GM23338 (cell line): Measurements from ENCODE around the gene AFAP1. TPM values are rescaled to one million over a fixed set of nuclear protein-coding genes. Genes with fewer than 3 reads are reported as not detected.

Source experiments
- ATAC-seq: fragments of 200-7000 bp; cut with Tn5 transposase; 3 replicates; pipeline ENCODE4 v1.9.1; 2020
- DNase-seq: peaks from one replicate; pipeline ENCODE4 v3.0.0-alpha.2; 2015; ENCODE audit warnings: low spot score
- H2AFZ ChIP-seq: fragments of 200-600 bp; sonication (generic); 2 replicates; pipeline ENCODE4 v1.8.0; 2016; ENCODE audit warnings: antibody characterized with exemption, mild to moderate bottlenecking, moderate library complexity
- H3F3A ChIP-seq: fragments of 200-600 bp; sonication (generic); replicated peaks from 2 replicates; pipeline ENCODE4 v1.8.0; 2017; ENCODE audit warnings: antibody characterized with exemption, mixed run types, low read depth
- H3K27ac ChIP-seq: fragments of 200-600 bp; sonication (generic); 2 replicates; pipeline ENCODE4 v1.6.1; 2016; ENCODE audit warnings: low read depth
- H3K27me3 ChIP-seq: fragments of 200-600 bp; sonication (generic); 2 replicates; pipeline ENCODE4 v1.8.0; 2016; ENCODE audit warnings: mild to moderate bottlenecking, mixed run types, moderate library complexity; ENCODE audit not compliant: insufficient read depth
- H3K36me3 ChIP-seq: fragments of 200-600 bp; sonication (generic); 2 replicates; pipeline ENCODE4 v1.8.0; 2016; ENCODE audit warnings: mild to moderate bottlenecking; ENCODE audit not compliant: insufficient read depth
- H3K4me1 ChIP-seq: fragments of 200-600 bp; sonication (generic); 2 replicates; pipeline ENCODE4 v1.8.0; 2016; ENCODE audit warnings: mild to moderate bottlenecking, moderate library complexity; ENCODE audit not compliant: insufficient read depth
- H3K4me2 ChIP-seq: fragments of 200-600 bp; sonication (generic); 2 replicates; pipeline ENCODE4 v1.7.1; 2017; ENCODE audit warnings: mixed run types
- H3K4me3 ChIP-seq: fragments of 200-600 bp; sonication (generic); 2 replicates; pipeline ENCODE4 v1.6.1; 2016; ENCODE audit warnings: mixed run types
- H3K79me2 ChIP-seq: fragments of 200-600 bp; sonication (generic); replicated peaks from 2 replicates; pipeline ENCODE4 v1.8.0; 2017; ENCODE audit warnings: mild to moderate bottlenecking; ENCODE audit not compliant: insufficient read depth
- H3K9me2 ChIP-seq: fragments of 200-600 bp; sonication (generic); 2 replicates; pipeline ENCODE4 v1.8.0; 2017; ENCODE audit not compliant: insufficient read depth
- H4K20me1 ChIP-seq: fragments of 200-600 bp; sonication (generic); replicated peaks from 2 replicates; pipeline ENCODE4 v1.8.0; 2017; ENCODE audit warnings: mild to moderate bottlenecking; ENCODE audit not compliant: insufficient read depth
- H3K27ac Mint-ChIP-seq: 2 replicates; pipeline ENCODE4 v1.8.0; 2020; ENCODE audit warnings: inconsistent platforms, mild to moderate bottlenecking, moderate library complexity, mixed read lengths
- H3K27me3 Mint-ChIP-seq: 3 replicates; pipeline ENCODE4 v1.8.0; 2022; ENCODE audit warnings: low read depth, mild to moderate bottlenecking, moderate library complexity, mixed read lengths, inconsistent platforms; ENCODE audit not compliant: insufficient read depth, poor library complexity
- H3K36me3 Mint-ChIP-seq: 3 replicates; pipeline ENCODE4 v1.8.0; 2021; ENCODE audit warnings: low read depth, mild to moderate bottlenecking, inconsistent platforms, moderate library complexity, mixed read lengths
- H3K4me1 Mint-ChIP-seq: 3 replicates; pipeline ENCODE4 v1.8.0; 2020; ENCODE audit warnings: mild to moderate bottlenecking, inconsistent platforms, mixed read lengths
- H3K4me3 Mint-ChIP-seq: 3 replicates; pipeline ENCODE4 v1.8.0; 2021; ENCODE audit warnings: moderate library complexity, mild to moderate bottlenecking, inconsistent platforms, mixed read lengths
- H3K9me3 Mint-ChIP-seq: 3 replicates; pipeline ENCODE4 v1.8.0; 2020; ENCODE audit warnings: moderate library complexity, mild to moderate bottlenecking, inconsistent platforms, mixed read lengths
- EZH2 ChIP-seq: fragments of 200-600 bp; sonication (generic); IDR thresholded peaks from one replicate; pipeline ENCODE4 v1.8.0; 2017; ENCODE audit warnings: antibody characterized with exemption, mild to moderate bottlenecking, low read depth; ENCODE audit not compliant: unreplicated experiment
- JUNB ChIP-seq: IDR thresholded peaks from one replicate; pipeline ENCODE4 v1.6.1; 2016; ENCODE audit warnings: antibody characterized with exemption; ENCODE audit not compliant: unreplicated experiment
- POLR2AphosphoS5 ChIP-seq: IDR thresholded peaks from 2 replicates; pipeline ENCODE4 v1.6.1; 2016; ENCODE audit warnings: antibody characterized with exemption, low read depth
- STAT1 ChIP-seq: IDR thresholded peaks from one replicate; pipeline ENCODE4 v1.6.1; 2016; ENCODE audit warnings: antibody characterized with exemption; ENCODE audit not compliant: unreplicated experiment
- ZNF114 ChIP-seq: fragments of 250-450 bp; sonication (Bioruptor Pico); IDR thresholded peaks from 2 replicates; pipeline ENCODE4 v1.5.0; 2020; ENCODE audit warnings: mild to moderate bottlenecking, moderate library complexity
- polyA plus RNA-seq: library from polyadenylated mRNA; unstranded; fragments of >200 nt; fragmentation: Nextera tagmentation; extraction: Ambion mirVana; gene quantifications from 2 replicates; pipeline ENCODE4 v1.2.1, GENCODE V29; 2016
- total RNA-seq: library from RNA; depleted of rRNA; stranded (reverse); fragments of >200 nt; shearing (Covaris generic); gene quantifications from 2 replicates; pipeline ENCODE4 v1.2.3, GENCODE V29; 2014
- TF ChIP-seq, protein P1 (sequence below): IDR thresholded peaks from one replicate; pipeline ENCODE4 v1.6.1; 2018; ENCODE audit warnings: antibody characterized with exemption; ENCODE audit not compliant: unreplicated experiment
- TF ChIP-seq, protein P2 (sequence below): IDR thresholded peaks from 2 replicates; pipeline ENCODE4 v1.6.1; 2016; ENCODE audit warnings: antibody characterized with exemption

AFAP1 gene
- total and polyA plus RNA-seq, 2 experiments from 2014 or later: 6.5 to 21.5 TPM

DNA sequence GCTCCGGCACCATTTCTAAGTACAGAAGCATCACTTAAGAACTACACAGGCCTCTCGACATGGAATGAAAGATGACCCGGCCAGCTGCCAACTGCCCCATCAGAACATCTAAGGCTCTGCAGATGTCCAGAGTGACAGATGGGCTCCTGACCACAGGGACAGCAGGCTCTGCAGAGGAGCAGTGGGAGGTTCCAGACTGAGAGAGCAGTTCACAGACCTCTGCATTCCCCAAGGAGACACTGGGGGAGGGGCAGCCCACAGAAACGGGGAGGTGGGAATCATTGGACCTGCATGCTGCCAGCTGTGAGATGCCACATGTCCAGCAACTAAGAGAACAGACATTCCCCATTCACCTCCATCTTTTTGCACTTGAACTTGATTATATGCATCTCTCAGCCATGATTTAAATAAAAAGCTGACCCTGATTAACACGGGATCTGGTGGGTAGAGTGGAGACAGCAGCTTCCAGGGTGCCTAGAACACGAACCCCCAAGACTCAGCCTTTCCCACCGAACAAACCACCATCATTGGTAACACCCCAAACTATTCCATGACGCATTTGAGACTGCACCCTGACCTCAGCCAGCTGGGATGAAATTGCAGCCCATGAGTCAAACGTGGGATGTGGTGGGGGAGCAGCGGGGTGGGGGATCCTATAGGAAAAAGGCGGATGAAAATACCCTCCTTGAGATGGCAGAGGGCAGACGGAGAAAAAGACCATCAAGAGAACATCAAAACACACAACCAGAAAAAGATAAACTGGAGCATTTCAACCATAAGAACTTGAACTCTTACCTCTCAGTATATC, 47.2 kb downstream of the AFAP1 start (continued):
- TF ChIP-seq, protein P1, sequence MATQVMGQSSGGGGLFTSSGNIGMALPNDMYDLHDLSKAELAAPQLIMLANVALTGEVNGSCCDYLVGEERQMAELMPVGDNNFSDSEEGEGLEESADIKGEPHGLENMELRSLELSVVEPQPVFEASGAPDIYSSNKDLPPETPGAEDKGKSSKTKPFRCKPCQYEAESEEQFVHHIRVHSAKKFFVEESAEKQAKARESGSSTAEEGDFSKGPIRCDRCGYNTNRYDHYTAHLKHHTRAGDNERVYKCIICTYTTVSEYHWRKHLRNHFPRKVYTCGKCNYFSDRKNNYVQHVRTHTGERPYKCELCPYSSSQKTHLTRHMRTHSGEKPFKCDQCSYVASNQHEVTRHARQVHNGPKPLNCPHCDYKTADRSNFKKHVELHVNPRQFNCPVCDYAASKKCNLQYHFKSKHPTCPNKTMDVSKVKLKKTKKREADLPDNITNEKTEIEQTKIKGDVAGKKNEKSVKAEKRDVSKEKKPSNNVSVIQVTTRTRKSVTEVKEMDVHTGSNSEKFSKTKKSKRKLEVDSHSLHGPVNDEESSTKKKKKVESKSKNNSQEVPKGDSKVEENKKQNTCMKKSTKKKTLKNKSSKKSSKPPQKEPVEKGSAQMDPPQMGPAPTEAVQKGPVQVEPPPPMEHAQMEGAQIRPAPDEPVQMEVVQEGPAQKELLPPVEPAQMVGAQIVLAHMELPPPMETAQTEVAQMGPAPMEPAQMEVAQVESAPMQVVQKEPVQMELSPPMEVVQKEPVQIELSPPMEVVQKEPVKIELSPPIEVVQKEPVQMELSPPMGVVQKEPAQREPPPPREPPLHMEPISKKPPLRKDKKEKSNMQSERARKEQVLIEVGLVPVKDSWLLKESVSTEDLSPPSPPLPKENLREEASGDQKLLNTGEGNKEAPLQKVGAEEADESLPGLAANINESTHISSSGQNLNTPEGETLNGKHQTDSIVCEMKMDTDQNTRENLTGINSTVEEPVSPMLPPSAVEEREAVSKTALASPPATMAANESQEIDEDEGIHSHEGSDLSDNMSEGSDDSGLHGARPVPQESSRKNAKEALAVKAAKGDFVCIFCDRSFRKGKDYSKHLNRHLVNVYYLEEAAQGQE: no peak

DNA sequence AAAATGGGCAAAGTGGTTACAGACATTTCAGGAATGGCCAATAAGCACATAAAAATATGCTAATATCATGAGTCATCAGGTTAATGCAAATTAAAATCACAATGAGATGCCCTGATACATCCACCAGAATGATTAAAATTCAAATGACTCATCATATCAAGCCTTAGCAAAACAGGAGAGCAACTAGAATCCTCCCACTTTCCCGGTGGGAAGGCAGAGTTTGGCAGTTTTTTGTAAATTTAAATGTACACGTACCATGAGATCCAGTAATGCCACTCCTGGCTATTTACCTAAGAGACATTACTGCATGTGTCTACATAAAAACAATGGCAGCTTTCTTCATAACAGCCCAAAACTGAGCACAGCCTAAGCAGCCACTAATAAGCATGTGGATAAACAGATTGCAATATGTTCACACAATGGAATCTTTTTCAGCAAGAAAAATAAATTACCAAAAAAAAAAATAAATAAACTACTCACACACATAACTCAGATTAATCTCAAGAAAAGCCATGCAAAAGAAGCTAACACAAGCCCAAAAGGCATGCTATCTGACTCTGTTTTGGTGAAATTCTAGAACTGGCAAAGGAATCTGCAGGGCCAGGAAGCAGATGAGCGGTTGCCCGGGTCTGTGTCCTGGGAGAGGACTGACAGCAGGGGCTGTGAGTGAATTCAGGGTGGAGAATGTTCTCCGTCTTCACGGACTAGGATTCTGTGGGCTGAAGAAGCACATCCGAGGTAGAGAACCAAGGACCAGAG, 48.8 kb downstream of the AFAP1 start:
- TF ChIP-seq STAT1 (no peak), ZNF114 (CRISPR knock-in tag) (no peak), JUNB (no peak), EZH2 (no peak), POLR2AphosphoS5 (no peak)
- TF ChIP-seq, protein P2, sequence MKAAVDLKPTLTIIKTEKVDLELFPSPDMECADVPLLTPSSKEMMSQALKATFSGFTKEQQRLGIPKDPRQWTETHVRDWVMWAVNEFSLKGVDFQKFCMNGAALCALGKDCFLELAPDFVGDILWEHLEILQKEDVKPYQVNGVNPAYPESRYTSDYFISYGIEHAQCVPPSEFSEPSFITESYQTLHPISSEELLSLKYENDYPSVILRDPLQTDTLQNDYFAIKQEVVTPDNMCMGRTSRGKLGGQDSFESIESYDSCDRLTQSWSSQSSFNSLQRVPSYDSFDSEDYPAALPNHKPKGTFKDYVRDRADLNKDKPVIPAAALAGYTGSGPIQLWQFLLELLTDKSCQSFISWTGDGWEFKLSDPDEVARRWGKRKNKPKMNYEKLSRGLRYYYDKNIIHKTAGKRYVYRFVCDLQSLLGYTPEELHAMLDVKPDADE: no peak
- TF ChIP-seq, protein P1: no peak
- H3K9me3 Mint-ChIP-seq: peaks cover 11% of the 10 kb centered on the region

More for the DNA sequence above, 48.8 kb downstream of the AFAP1 start:
- Histone ChIP-seq H3K4me2 (peak overlapping the region; percentile 25; the same call in 1 of the 2 replicates), H3K36me3 (no peaks in the 10 kb centered on the region; the same call in 1 of the 2 replicates), H3K4me3 (no peak overlapping the region), H3F3A (no peaks in the 10 kb centered on the region), H2AFZ (no peak overlapping the region), H3K27ac (peak overlapping the region; percentile 64; the same call in 1 of the 2 replicates), H3K9me2 (no peaks in the 10 kb centered on the region), H3K79me2 (peaks cover 88% of the 10 kb centered on the region), H3K4me1 (peaks cover 46% of the 10 kb centered on the region), H4K20me1 (no peaks in the 10 kb centered on the region), H3K27me3 (no peaks in the 10 kb centered on the region)
- Mint-ChIP-seq H3K27ac (peak overlapping the region; percentile 88), H3K27me3 (no peaks in the 10 kb centered on the region), H3K36me3 (peaks cover 8% of the 10 kb centered on the region; the same call in 2 of the 3 replicates), H3K4me3 (no peak overlapping the region), H3K4me1 (peaks cover 45% of the 10 kb centered on the region)
- peak; percentile 74 for ATAC-seq
- DNase-seq: peak; percentile 35
